Measurements from ENCODE around the gene MID1.

MID1 gene

GRCh38 chrX:10485326-10485725, 135.1 kb downstream of the MID1 start:
- TF ChIP-seq FOXP2 (optimal IDR thresholded peaks at IDR 0.05; ENCODE audit: borderline replicate concordance, extremely low read depth, extremely low read length, insufficient read depth) (no peak), POLR2AphosphoS5 (IDR thresholded peaks at IDR 0.05; ENCODE audit: low read depth, low read length) (no peak), TAF1 (IDR thresholded peaks at IDR 0.05; ENCODE audit: borderline replicate concordance, insufficient read depth, low read length) (no peak), REST (IDR thresholded peaks at IDR 0.05; ENCODE audit: insufficient read depth in 1 of 2, low read depth in 2 of 2, low read length in 2 of 2) (no peak), SIN3A (IDR thresholded peaks at IDR 0.05; ENCODE audit: borderline replicate concordance, insufficient read depth, low read length) (no peak)

- TF ChIP-seq SIN3A (IDR thresholded peaks at IDR 0.05; ENCODE audit: borderline replicate concordance, insufficient read depth, low read length) = no peak
Observed at GRCh38 chrX:10484683-10485247, 135.6 kb downstream of the MID1 start.

GRCh38 chrX:10483191-10483831, 137.1 kb downstream of the MID1 start:
- no peak for TF ChIP-seq REST (IDR thresholded peaks at IDR 0.05; ENCODE audit: insufficient read depth in 1 of 2, low read depth in 2 of 2, low read length in 2 of 2)
- TF ChIP-seq SIN3A (IDR thresholded peaks at IDR 0.05; ENCODE audit: borderline replicate concordance, insufficient read depth, low read length) = no peak
- TF ChIP-seq FOXP2 (optimal IDR thresholded peaks at IDR 0.05; ENCODE audit: borderline replicate concordance, extremely low read depth, extremely low read length, insufficient read depth) = no peak
- no peak for TF ChIP-seq TAF1 (IDR thresholded peaks at IDR 0.05; ENCODE audit: borderline replicate concordance, insufficient read depth, low read length)
- no peak for TF ChIP-seq POLR2AphosphoS5 (IDR thresholded peaks at IDR 0.05; ENCODE audit: low read depth, low read length)

GRCh38 chrX:10482708-10483107, 137.7 kb downstream of the MID1 start:
- TF ChIP-seq SIN3A (IDR thresholded peaks at IDR 0.05; ENCODE audit: borderline replicate concordance, insufficient read depth, low read length) (no peak), FOXP2 (optimal IDR thresholded peaks at IDR 0.05; ENCODE audit: borderline replicate concordance, extremely low read depth, extremely low read length, insufficient read depth) (no peak), POLR2AphosphoS5 (IDR thresholded peaks at IDR 0.05; ENCODE audit: low read depth, low read length) (no peak), REST (IDR thresholded peaks at IDR 0.05; ENCODE audit: insufficient read depth in 1 of 2, low read depth in 2 of 2, low read length in 2 of 2) (no peak), TAF1 (IDR thresholded peaks at IDR 0.05; ENCODE audit: borderline replicate concordance, insufficient read depth, low read length) (no peak)

GRCh38 chrX:10482261-10482660, 138.1 kb downstream of the MID1 start:
- no peak for TF ChIP-seq POLR2AphosphoS5 (IDR thresholded peaks at IDR 0.05; ENCODE audit: low read depth, low read length)
- TF ChIP-seq REST (IDR thresholded peaks at IDR 0.05; ENCODE audit: insufficient read depth in 1 of 2, low read depth in 2 of 2, low read length in 2 of 2) = no peak
- no peak for TF ChIP-seq FOXP2 (optimal IDR thresholded peaks at IDR 0.05; ENCODE audit: borderline replicate concordance, extremely low read depth, extremely low read length, insufficient read depth)
- no peak for TF ChIP-seq TAF1 (IDR thresholded peaks at IDR 0.05; ENCODE audit: borderline replicate concordance, insufficient read depth, low read length)
- no peak for TF ChIP-seq SIN3A (IDR thresholded peaks at IDR 0.05; ENCODE audit: borderline replicate concordance, insufficient read depth, low read length)

Data from PFSK-1 (cell line).